ENCODE data around the gene KRTCAP2. TPM values are rescaled to one million over a fixed set of nuclear protein-coding genes. Genes with fewer than 3 reads are reported as not detected.

Gene KRTCAP2
- polyA plus RNA-seq, 1 donor (not counting 4 experiments of a cell fraction or from before 2014, with no cell fraction given), result 127 TPM

DNA sequence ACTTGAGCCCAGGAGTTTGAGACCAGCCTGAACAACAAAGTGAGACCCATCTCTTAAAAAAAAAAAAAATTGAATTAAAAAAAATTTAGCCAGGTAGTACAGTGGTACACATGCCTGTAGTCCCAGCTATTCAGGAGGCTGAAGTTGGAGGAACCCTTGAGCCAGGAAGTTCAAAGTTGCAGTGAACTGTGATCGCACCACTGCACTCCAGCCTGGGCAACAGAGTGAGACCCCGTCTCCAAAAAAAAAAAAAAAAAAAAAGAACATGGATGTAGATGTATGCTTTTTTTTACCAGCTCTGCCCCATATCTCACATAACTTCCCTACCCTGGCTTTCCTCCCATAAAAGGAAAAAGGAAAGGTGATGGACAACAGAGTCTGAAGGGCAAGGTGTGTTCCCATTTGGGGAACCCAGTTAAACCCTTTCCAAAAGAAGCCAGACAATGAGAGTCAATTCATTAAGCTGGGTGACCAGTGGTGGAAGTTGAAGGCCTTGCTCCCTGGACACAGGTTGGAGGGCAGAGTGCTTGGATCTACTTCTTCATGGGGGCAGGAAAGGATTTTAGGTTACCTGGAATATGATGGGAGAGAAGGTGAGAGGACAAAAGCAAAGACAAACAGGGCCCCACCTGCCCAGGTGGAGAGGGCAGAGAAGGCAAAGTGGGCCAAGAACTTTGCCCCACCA, 2.9 kb downstream of the KRTCAP2 start:
- H3K4me1 ChIP-seq (ENCODE audit: control insufficient read depth, extremely low read depth, insufficient read depth, low read length), result peaks cover 18% of the 10 kb centered on the region
- H3K27ac ChIP-seq (ENCODE audit: control insufficient read depth, insufficient read depth, low read length), result no peak overlapping the region
- no peaks in the 10 kb centered on the region for H3K27me3 ChIP-seq (ENCODE audit: control insufficient read depth, extremely low read depth, insufficient read depth, low read length)
- no peaks in the 10 kb centered on the region for H4K20me1 ChIP-seq (ENCODE audit: control insufficient read depth, extremely low read depth, insufficient read depth, low read length)
- TF ChIP-seq EZH2 (IDR thresholded peaks at IDR 0.05; ENCODE audit: low read length), result no peak
- TF ChIP-seq, protein P1, sequence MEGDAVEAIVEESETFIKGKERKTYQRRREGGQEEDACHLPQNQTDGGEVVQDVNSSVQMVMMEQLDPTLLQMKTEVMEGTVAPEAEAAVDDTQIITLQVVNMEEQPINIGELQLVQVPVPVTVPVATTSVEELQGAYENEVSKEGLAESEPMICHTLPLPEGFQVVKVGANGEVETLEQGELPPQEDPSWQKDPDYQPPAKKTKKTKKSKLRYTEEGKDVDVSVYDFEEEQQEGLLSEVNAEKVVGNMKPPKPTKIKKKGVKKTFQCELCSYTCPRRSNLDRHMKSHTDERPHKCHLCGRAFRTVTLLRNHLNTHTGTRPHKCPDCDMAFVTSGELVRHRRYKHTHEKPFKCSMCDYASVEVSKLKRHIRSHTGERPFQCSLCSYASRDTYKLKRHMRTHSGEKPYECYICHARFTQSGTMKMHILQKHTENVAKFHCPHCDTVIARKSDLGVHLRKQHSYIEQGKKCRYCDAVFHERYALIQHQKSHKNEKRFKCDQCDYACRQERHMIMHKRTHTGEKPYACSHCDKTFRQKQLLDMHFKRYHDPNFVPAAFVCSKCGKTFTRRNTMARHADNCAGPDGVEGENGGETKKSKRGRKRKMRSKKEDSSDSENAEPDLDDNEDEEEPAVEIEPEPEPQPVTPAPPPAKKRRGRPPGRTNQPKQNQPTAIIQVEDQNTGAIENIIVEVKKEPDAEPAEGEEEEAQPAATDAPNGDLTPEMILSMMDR (optimal IDR thresholded peaks at IDR 0.05 in 1 of 3, IDR thresholded peaks at IDR 0.05 in 1 of 3, conservative IDR thresholded peaks at IDR 0.05 in 1 of 3; ENCODE audit: extremely low read depth in 1 of 3, insufficient read depth in 2 of 3, low read length in 3 of 3), result no peak
- peaks cover 9 to 12% of the 10 kb centered on the region in 2 experiments for H3K36me3 ChIP-seq (ENCODE audit: control insufficient read depth in 2 of 2, extremely low read depth in 1 of 2, insufficient read depth in 2 of 2, low read length in 2 of 2)
- H3K9me1 ChIP-seq (ENCODE audit: control insufficient read depth, extremely low read depth, insufficient read depth, low read length), result no peaks in the 10 kb centered on the region
- DNase-seq (ENCODE audit: low read depth, low spot score) (no peak), FAIRE-seq (no peak)
- dilution Hi-C loops (cut with MboI; ENCODE audit: extremely low pct_ligation_motif_present, low sequenced_read_pairs), result no loop called here
- no peak overlapping the region for H3K4me3 ChIP-seq (ENCODE audit: control insufficient read depth in 2 of 3, extremely low read depth in 1 of 3, insufficient read depth in 2 of 3, low read depth in 1 of 3, low read length in 3 of 3)
- H3K9ac ChIP-seq (ENCODE audit: control insufficient read depth, extremely low read depth, insufficient read depth, low read length), result no peak overlapping the region
- peaks cover 16% of the 10 kb centered on the region for H3K79me2 ChIP-seq (ENCODE audit: control insufficient read depth, insufficient read depth, low read length)
- no peak overlapping the region for H2AFZ ChIP-seq (ENCODE audit: control insufficient read depth, low read length)
- H3K4me2 ChIP-seq (ENCODE audit: control insufficient read depth, extremely low read depth, insufficient read depth, low read depth, low read length), result no peak overlapping the region
- H3K9me3 ChIP-seq (ENCODE audit: control insufficient read depth, low read depth, low read length), result no peaks in the 10 kb centered on the region

DNA sequence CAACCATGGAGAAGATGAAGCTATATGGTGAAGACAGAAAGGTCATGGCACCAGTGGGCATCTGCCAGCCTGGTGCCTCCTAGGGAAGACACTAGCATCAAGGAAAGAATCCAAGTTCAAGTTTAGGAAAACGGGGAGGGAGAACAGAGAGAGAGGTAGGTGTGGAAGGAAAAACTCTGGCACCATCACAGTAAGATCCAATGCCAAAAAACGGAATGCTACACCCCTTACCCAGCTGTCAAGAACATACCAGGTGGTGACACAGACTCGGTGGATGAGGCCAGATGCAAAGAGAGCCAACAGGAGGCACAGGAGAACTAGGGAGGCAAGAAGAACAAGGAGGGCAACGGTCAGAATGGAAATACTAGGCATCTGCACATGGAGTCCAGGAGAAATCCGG, 3.6 kb downstream of the KRTCAP2 start:
- Histone ChIP-seq H3K27me3 (ENCODE audit: control insufficient read depth, extremely low read depth, insufficient read depth, low read length) (no peaks in the 10 kb centered on the region), H3K4me1 (ENCODE audit: control insufficient read depth, extremely low read depth, insufficient read depth, low read length) (peaks cover 18% of the 10 kb centered on the region), H3K4me2 (ENCODE audit: control insufficient read depth, extremely low read depth, insufficient read depth, low read depth, low read length) (no peak overlapping the region), H3K36me3 (ENCODE audit: control insufficient read depth in 2 of 2, extremely low read depth in 1 of 2, insufficient read depth in 2 of 2, low read length in 2 of 2) (peaks cover 9 to 12% of the 10 kb centered on the region in 2 experiments), H3K9me1 (ENCODE audit: control insufficient read depth, extremely low read depth, insufficient read depth, low read length) (no peaks in the 10 kb centered on the region), H3K27ac (ENCODE audit: control insufficient read depth, insufficient read depth, low read length) (no peak overlapping the region), H3K9me3 (ENCODE audit: control insufficient read depth, low read depth, low read length) (no peaks in the 10 kb centered on the region), H2AFZ (ENCODE audit: control insufficient read depth, low read length) (no peak overlapping the region), H3K4me3 (ENCODE audit: control insufficient read depth in 2 of 3, extremely low read depth in 1 of 3, insufficient read depth in 2 of 3, low read depth in 1 of 3, low read length in 3 of 3) (no peak overlapping the region), H3K79me2 (ENCODE audit: control insufficient read depth, insufficient read depth, low read length) (peaks cover 16% of the 10 kb centered on the region), H3K9ac (ENCODE audit: control insufficient read depth, extremely low read depth, insufficient read depth, low read length) (no peak overlapping the region), H4K20me1 (ENCODE audit: control insufficient read depth, extremely low read depth, insufficient read depth, low read length) (no peaks in the 10 kb centered on the region)
- no peak for FAIRE-seq
- TF ChIP-seq, protein P1 (optimal IDR thresholded peaks at IDR 0.05 in 1 of 3, IDR thresholded peaks at IDR 0.05 in 1 of 3, conservative IDR thresholded peaks at IDR 0.05 in 1 of 3; ENCODE audit: extremely low read depth in 1 of 3, insufficient read depth in 2 of 3, low read length in 3 of 3), result no peak
- TF ChIP-seq EZH2 (IDR thresholded peaks at IDR 0.05; ENCODE audit: low read length), result no peak
- DNase-seq (ENCODE audit: low read depth, low spot score), result no peak
- dilution Hi-C loops (cut with MboI; ENCODE audit: extremely low pct_ligation_motif_present, low sequenced_read_pairs), result no loop called here

Data from keratinocyte (primary cell).